Stimulated activated naive B cell treated with anti-CD40 and anti-IgM and Interleukin-4, amounts not matched to agents 10 μg/mL and 1 μg/mL and 100 μg/mL, for 72 hours (primary cell): Measurements from ENCODE around the gene PTPRD.
"Not testable (repeated sequence)": the region's sequence is repeated elsewhere in the genome, so short reads cannot be mapped to it uniquely, and the experiment has no call there.

Source experiments
- ATAC-seq, 2 donors: fragments of 150-1000 bp; cut with Tn5 transposase; replicated peaks; 2 replicates each; pipeline ENCODE4 v1.10.0; 2021; ENCODE audit warnings: moderate library complexity in 1 of 2
- DNase-seq: peaks from one replicate; pipeline ENCODE4 v3.0.0; 2021
- H3K27ac Mint-ChIP-seq: one replicate; pipeline ENCODE4 v1.8.0; 2022; ENCODE audit warnings: mild to moderate bottlenecking, mixed read lengths
- H3K27me3 Mint-ChIP-seq, 2 donors: one replicate each; pipeline ENCODE4 v1.8.0; 2022; ENCODE audit warnings: mixed read lengths in 2 of 2
- H3K36me3 Mint-ChIP-seq, 2 donors: one replicate each; pipeline ENCODE4 v1.8.0; 2022; ENCODE audit warnings: mixed read lengths in 2 of 2, mild to moderate bottlenecking in 1 of 2
- H3K4me1 Mint-ChIP-seq, 2 donors: one replicate each; pipeline ENCODE4 v1.8.0; 2022; ENCODE audit warnings: mixed read lengths in 2 of 2, mild to moderate bottlenecking in 1 of 2
- H3K4me3 Mint-ChIP-seq, 2 donors: one replicate each; pipeline ENCODE4 v1.8.0; 2022; ENCODE audit warnings: mild to moderate bottlenecking in 2 of 2, mixed read lengths in 2 of 2, moderate library complexity in 1 of 2
- H3K9me3 Mint-ChIP-seq, 2 donors: one replicate each; pipeline ENCODE4 v1.8.0; 2022; ENCODE audit warnings: mixed read lengths in 2 of 2, mild to moderate bottlenecking in 1 of 2

Gene PTPRD

GRCh38 chr9:10562581-10563343, 50.0 kb downstream of the PTPRD start:
- no peak overlapping the region for H3K4me3 Mint-ChIP-seq
- no peak overlapping the region for H3K27ac Mint-ChIP-seq
- no peak for DNase-seq
- no peaks in the 10 kb centered on the region for H3K4me1 Mint-ChIP-seq
- ATAC-seq: no peak
- peaks cover 0 to 2% of the 10 kb centered on the region in 2 donors for H3K9me3 Mint-ChIP-seq
- no peaks in the 10 kb centered on the region for H3K27me3 Mint-ChIP-seq
- no peaks in the 10 kb centered on the region for H3K36me3 Mint-ChIP-seq

- no peak for DNase-seq
- Mint-ChIP-seq H3K27me3 (no peaks in the 10 kb centered on the region), H3K9me3 (peaks cover 0 to 3% of the 10 kb centered on the region in 2 donors), H3K27ac (no peak overlapping the region), H3K4me3 (no peak overlapping the region), H3K4me1 (no peaks in the 10 kb centered on the region), H3K36me3 (no peaks in the 10 kb centered on the region)
- ATAC-seq: no peak
These were observed 64.5 kb downstream of the PTPRD start for GRCh38 chr9:10548348-10548747.

- Mint-ChIP-seq H3K4me1 (no peaks in the 10 kb centered on the region), H3K4me3 (no peak overlapping the region), H3K9me3 (no peaks in the 10 kb centered on the region), H3K36me3 (no peaks in the 10 kb centered on the region), H3K27ac (no peak overlapping the region), H3K27me3 (no peaks in the 10 kb centered on the region)
- DNase-seq (no peak), ATAC-seq (no peak)
These were observed 74.7 kb downstream of the PTPRD start for GRCh38 chr9:10538073-10538472.

GRCh38 chr9:10534850-10535249, 78.0 kb downstream of the PTPRD start:
- Mint-ChIP-seq H3K4me1 (no peaks in the 10 kb centered on the region), H3K4me3 (no peak overlapping the region), H3K36me3 (no peaks in the 10 kb centered on the region), H3K27ac (no peak overlapping the region), H3K27me3 (no peaks in the 10 kb centered on the region), H3K9me3 (no peaks in the 10 kb centered on the region)
- no peak for ATAC-seq
- DNase-seq: no peak

- H3K27ac Mint-ChIP-seq: no peak overlapping the region
- ATAC-seq (no peak), DNase-seq (no peak)
- H3K27me3 Mint-ChIP-seq: no peaks in the 10 kb centered on the region
- no peaks in the 10 kb centered on the region for H3K36me3 Mint-ChIP-seq
- peaks cover 1% of the 10 kb centered on the region in 2 donors for H3K9me3 Mint-ChIP-seq
- no peaks in the 10 kb centered on the region for H3K4me1 Mint-ChIP-seq
- no peak overlapping the region for H3K4me3 Mint-ChIP-seq
These were observed 86.8 kb downstream of the PTPRD start for GRCh38 chr9:10525972-10526371.

GRCh38 chr9:10523164-10523563, 89.6 kb downstream of the PTPRD start:
- DNase-seq (no peak), ATAC-seq (no peak)
- no peaks in the 10 kb centered on the region for H3K4me1 Mint-ChIP-seq
- H3K27ac Mint-ChIP-seq: no peak overlapping the region
- H3K9me3 Mint-ChIP-seq: peaks cover 0 to 3% of the 10 kb centered on the region in 2 donors
- H3K27me3 Mint-ChIP-seq: no peaks in the 10 kb centered on the region
- no peak overlapping the region for H3K4me3 Mint-ChIP-seq
- H3K36me3 Mint-ChIP-seq: no peaks in the 10 kb centered on the region

GRCh38 chr9:10512144-10512543, 100.7 kb downstream of the PTPRD start:
- Mint-ChIP-seq H3K27ac (no peak overlapping the region), H3K4me1 (no peaks in the 10 kb centered on the region), H3K36me3 (no peaks in the 10 kb centered on the region), H3K27me3 (no peaks in the 10 kb centered on the region), H3K4me3 (no peak overlapping the region), H3K9me3 (peaks cover 4 to 7% of the 10 kb centered on the region in 2 donors)
- ATAC-seq (no peak), DNase-seq (no peak)

GRCh38 chr9:10488937-10489336, 123.9 kb downstream of the PTPRD start:
- Mint-ChIP-seq H3K27ac (no peak overlapping the region), H3K4me1 (no peaks in the 10 kb centered on the region), H3K27me3 (no peaks in the 10 kb centered on the region), H3K4me3 (no peak overlapping the region), H3K9me3 (peaks cover 7 to 14% of the 10 kb centered on the region in 2 donors), H3K36me3 (no peaks in the 10 kb centered on the region)
- no peak for DNase-seq
- ATAC-seq: peak in 1 of 2 donors; percentile 27

GRCh38 chr9:10479172-10479571, 133.6 kb downstream of the PTPRD start:
- no peak for DNase-seq
- no peak overlapping the region for H3K4me3 Mint-ChIP-seq
- no peaks in the 10 kb centered on the region for H3K27me3 Mint-ChIP-seq
- no peaks in the 10 kb centered on the region for H3K36me3 Mint-ChIP-seq
- no peaks in the 10 kb centered on the region for H3K4me1 Mint-ChIP-seq
- ATAC-seq: no peak
- no peak overlapping the region for H3K27ac Mint-ChIP-seq
- peaks cover 7 to 13% of the 10 kb centered on the region in 2 donors for H3K9me3 Mint-ChIP-seq

GRCh38 chr9:10449201-10449617, 163.6 kb downstream of the PTPRD start:
- not testable (repeated sequence) for H3K9me3 Mint-ChIP-seq, H3K4me1 Mint-ChIP-seq, DNase-seq, H3K27ac Mint-ChIP-seq, ATAC-seq, H3K36me3 Mint-ChIP-seq, H3K27me3 Mint-ChIP-seq, H3K4me3 Mint-ChIP-seq

GRCh38 chr9:10447036-10447435, 165.8 kb downstream of the PTPRD start:
- Mint-ChIP-seq H3K36me3 (no peaks in the 10 kb centered on the region), H3K27me3 (no peaks in the 10 kb centered on the region), H3K9me3 (peaks cover 0 to 2% of the 10 kb centered on the region in 2 donors), H3K4me3 (no peak overlapping the region), H3K4me1 (no peaks in the 10 kb centered on the region), H3K27ac (no peak overlapping the region)
- DNase-seq: no peak
- no peak for ATAC-seq

- H3K4me3 Mint-ChIP-seq: no peak overlapping the region
These were observed 169.0 kb downstream of the PTPRD start for GRCh38 chr9:10443868-10444204.

GRCh38 chr9:10443181-10443867, 169.5 kb downstream of the PTPRD start:
- ATAC-seq (no peak), DNase-seq (no peak)
- H3K4me1 Mint-ChIP-seq: no peaks in the 10 kb centered on the region
- H3K36me3 Mint-ChIP-seq: no peaks in the 10 kb centered on the region
- H3K27me3 Mint-ChIP-seq: no peaks in the 10 kb centered on the region
- H3K4me3 Mint-ChIP-seq: no peak overlapping the region
- H3K9me3 Mint-ChIP-seq: peaks cover 0 to 1% of the 10 kb centered on the region in 2 donors
- H3K27ac Mint-ChIP-seq: no peak overlapping the region

More at GRCh38 chr9:10443868-10444204, 169.0 kb downstream of the PTPRD start:
- ATAC-seq (no peak), DNase-seq (no peak)
- no peaks in the 10 kb centered on the region for H3K27me3 Mint-ChIP-seq
- no peak overlapping the region for H3K27ac Mint-ChIP-seq
- no peaks in the 10 kb centered on the region for H3K4me1 Mint-ChIP-seq
- H3K9me3 Mint-ChIP-seq: peaks cover 0 to 1% of the 10 kb centered on the region in 2 donors
- no peaks in the 10 kb centered on the region for H3K36me3 Mint-ChIP-seq

GRCh38 chr9:10438955-10439354, 173.8 kb downstream of the PTPRD start:
- ATAC-seq (no peak), DNase-seq (no peak)
- Mint-ChIP-seq H3K9me3 (peaks cover 0 to 1% of the 10 kb centered on the region in 2 donors), H3K4me3 (no peak overlapping the region), H3K27me3 (no peaks in the 10 kb centered on the region), H3K27ac (no peak overlapping the region), H3K36me3 (no peaks in the 10 kb centered on the region), H3K4me1 (no peaks in the 10 kb centered on the region)

GRCh38 chr9:10436756-10437155, 176.0 kb downstream of the PTPRD start:
- Mint-ChIP-seq H3K4me3 (no peak overlapping the region), H3K9me3 (peaks cover 1 to 5% of the 10 kb centered on the region in 2 donors), H3K36me3 (no peaks in the 10 kb centered on the region), H3K4me1 (no peaks in the 10 kb centered on the region), H3K27ac (no peak overlapping the region), H3K27me3 (no peaks in the 10 kb centered on the region)
- no peak for DNase-seq
- no peak for ATAC-seq
